Stimulated activated memory B cell treated with anti-CD40 and anti-IgM and Interleukin-4, amounts not matched to agents 10 μg/mL and 1 μg/mL and 100 μg/mL, for 72 hours (primary cell): ENCODE results near the gene SLC39A9.
"Not testable (repeated sequence)": the region's sequence is repeated elsewhere in the genome, so short reads cannot be mapped to it uniquely, and the experiment has no call there.

Source experiments
- ATAC-seq: fragments of 150-1000 bp; cut with Tn5 transposase; 2 replicates; pipeline ENCODE4 v1.10.0; 2021
- H3K27ac Mint-ChIP-seq: one replicate; pipeline ENCODE4 v1.8.0; 2022; ENCODE audit warnings: mild to moderate bottlenecking, mixed read lengths
- H3K27me3 Mint-ChIP-seq: one replicate; pipeline ENCODE4 v1.8.0; 2022; ENCODE audit warnings: mixed read lengths
- H3K36me3 Mint-ChIP-seq: one replicate; pipeline ENCODE4 v1.8.0; 2022; ENCODE audit warnings: mixed read lengths
- H3K4me1 Mint-ChIP-seq: one replicate; pipeline ENCODE4 v1.8.0; 2022; ENCODE audit warnings: mixed read lengths
- H3K4me3 Mint-ChIP-seq: one replicate; pipeline ENCODE4 v1.8.0; 2022; ENCODE audit warnings: mild to moderate bottlenecking, moderate library complexity, mixed read lengths
- H3K9me3 Mint-ChIP-seq: one replicate; pipeline ENCODE4 v1.8.0; 2022; ENCODE audit warnings: mixed read lengths

SLC39A9 gene

DNA sequence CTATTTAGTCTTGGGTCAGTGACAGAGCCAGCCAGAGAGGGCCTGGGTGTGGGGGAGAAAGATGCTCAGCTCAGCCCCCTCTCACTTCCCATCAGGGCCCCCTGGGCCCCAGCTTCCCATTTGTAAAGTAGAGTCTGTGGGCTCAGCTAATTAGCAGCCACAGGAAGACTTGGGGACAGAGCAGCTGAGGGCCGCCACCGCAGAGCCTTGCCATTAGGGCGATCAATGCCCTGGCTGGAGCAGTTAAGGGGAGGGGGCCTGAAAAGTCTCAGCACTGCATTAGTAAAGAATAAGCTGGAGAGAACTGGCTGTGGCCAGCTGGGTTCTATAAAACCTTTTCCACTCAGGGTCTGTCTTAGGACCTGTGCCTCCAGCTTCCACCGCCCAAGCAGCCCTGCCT lies 88.7 kb downstream of the SLC39A9 start:
- Mint-ChIP-seq H3K4me1 (peaks cover 18% of the 10 kb centered on the region), H3K27ac (no peak overlapping the region), H3K9me3 (no peaks in the 10 kb centered on the region), H3K36me3 (no peaks in the 10 kb centered on the region), H3K4me3 (no peak overlapping the region), H3K27me3 (peaks cover 60% of the 10 kb centered on the region)
- no peak for ATAC-seq

DNA sequence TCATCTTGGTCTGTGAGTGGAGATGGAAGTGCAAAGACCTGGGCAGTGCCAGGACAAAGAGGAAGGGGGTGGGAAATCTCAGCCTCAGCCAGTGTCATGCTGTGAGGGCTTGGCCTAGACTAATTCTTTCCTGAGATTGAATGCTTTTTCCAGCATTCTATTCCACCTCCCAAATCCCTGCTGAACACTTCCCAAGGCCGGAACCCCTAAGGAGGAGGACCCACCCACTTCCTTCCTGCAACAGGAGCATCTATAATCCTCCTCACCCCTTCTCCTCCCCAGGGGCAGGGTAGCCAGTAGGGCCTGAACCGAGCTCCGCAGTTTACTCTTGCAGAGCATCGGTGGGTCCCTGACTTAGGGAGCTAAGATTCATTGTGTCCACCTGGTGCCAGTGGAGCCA lies 89.3 kb downstream of the SLC39A9 start:
- Mint-ChIP-seq H3K9me3 (no peaks in the 10 kb centered on the region), H3K27me3 (peaks cover 55% of the 10 kb centered on the region), H3K36me3 (no peaks in the 10 kb centered on the region), H3K27ac (no peak overlapping the region), H3K4me3 (no peak overlapping the region), H3K4me1 (peaks cover 12% of the 10 kb centered on the region)
- ATAC-seq, result no peak

DNA sequence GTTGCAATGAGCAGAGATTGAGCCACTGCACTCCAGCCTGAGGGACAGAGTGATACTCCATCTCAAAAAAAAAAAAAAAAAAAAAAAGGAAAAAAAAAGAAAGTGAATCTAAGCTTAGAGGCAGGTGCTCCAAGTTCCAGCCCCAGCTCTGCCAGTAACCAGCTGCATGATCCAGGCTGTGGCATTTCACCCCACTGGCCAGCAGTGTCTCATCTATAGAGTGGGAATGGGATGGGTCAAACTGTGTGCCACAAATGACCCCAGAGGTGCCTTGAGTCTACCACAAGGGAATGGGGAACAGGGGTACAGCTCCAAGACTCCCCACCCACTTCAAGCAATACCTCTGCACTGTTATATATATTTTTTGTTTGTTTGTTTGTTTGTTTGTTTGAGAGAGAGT lies 91.0 kb downstream of the SLC39A9 start:
- H3K4me1 Mint-ChIP-seq, result no peaks in the 10 kb centered on the region
- no peak overlapping the region for H3K27ac Mint-ChIP-seq
- no peaks in the 10 kb centered on the region for H3K36me3 Mint-ChIP-seq
- no peak overlapping the region for H3K4me3 Mint-ChIP-seq
- no peak for ATAC-seq
- no peaks in the 10 kb centered on the region for H3K9me3 Mint-ChIP-seq
- H3K27me3 Mint-ChIP-seq, result peaks cover 52% of the 10 kb centered on the region

DNA sequence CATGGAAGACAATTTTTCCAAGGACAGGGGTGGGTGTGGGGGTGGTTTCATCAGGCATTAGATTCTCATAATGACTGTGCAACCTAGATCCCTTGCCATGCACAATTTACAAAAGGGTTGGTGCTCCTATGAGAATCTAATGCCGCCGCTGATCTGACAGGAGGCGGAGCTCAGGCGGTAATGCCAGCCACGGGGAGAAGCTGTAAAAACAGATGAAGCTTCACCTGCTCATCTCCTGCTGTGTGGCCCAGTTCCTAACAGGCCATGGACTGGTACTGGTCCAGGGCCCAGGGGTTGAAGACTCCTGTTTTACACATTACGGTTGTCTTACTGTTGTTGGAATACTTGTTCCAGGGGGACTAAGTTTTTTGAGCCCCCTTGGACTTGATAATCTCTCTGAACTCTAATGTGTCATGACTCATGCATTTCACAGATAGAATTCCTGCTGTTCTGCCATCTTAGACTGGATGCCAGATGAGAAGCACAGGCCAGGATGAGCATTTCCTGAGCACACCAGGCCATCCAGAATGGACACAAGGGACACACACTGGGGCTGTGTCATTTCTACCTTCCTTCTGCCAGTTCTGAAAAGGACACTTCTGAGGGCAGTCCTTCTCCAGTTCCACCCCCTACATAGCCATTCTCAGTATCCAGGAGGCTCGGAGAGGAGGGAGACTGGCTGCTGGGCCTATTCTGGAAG lies 91.9 kb downstream of the SLC39A9 start:
- Mint-ChIP-seq H3K9me3 (no peaks in the 10 kb centered on the region), H3K4me1 (no peaks in the 10 kb centered on the region)
- ATAC-seq, result no peak

DNA sequence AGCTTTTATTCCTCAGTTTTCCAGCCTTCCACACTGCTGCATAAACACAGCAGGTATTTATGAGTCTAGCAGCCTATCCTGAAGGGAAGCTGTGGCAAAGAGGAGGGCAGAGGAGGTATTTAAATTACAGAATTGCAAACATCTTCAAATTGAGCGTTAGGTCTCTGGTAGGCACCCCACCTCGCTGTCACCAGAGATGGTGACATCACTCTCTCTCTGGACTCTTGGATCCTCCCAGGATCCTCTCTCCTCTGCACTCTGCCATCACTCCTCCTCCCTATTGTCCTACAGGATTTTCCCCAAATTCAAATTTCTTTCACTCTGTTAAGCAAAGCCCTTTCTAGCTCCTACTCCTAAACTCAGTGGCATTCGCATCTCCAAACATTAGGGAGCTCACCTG lies 92.7 kb downstream of the SLC39A9 start:
- Mint-ChIP-seq H3K4me1 (no peaks in the 10 kb centered on the region), H3K27ac (no peak overlapping the region), H3K27me3 (peaks cover 52% of the 10 kb centered on the region), H3K4me3 (no peak overlapping the region), H3K9me3 (no peaks in the 10 kb centered on the region), H3K36me3 (no peaks in the 10 kb centered on the region)
- no peak for ATAC-seq

More for the DNA sequence above, 91.9 kb downstream of the SLC39A9 start:
- no peaks in the 10 kb centered on the region for H3K36me3 Mint-ChIP-seq
- H3K27ac Mint-ChIP-seq, result no peak overlapping the region
- no peak overlapping the region for H3K4me3 Mint-ChIP-seq
- H3K27me3 Mint-ChIP-seq, result peaks cover 54% of the 10 kb centered on the region

DNA sequence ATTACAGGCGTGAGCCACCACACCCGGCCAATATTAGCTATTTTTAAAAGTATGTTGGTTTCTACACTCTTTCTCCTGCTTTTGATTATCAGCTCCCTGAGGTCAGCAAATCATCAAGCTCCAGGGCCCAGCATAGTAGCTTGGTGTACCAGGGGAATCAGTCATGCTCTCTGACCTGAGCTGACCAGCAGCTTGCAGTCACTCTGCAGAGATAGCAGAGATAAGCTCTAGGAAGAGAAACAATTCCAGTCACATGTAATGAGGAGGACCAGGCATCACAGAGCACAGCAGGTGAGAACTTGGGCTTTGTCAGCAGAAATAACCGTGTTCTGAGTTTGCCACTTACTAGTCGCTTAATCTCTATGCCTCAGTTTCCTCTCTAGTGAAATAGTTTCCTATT lies 94.5 kb downstream of the SLC39A9 start:
- H3K9me3 Mint-ChIP-seq, result no peaks in the 10 kb centered on the region
- H3K4me1 Mint-ChIP-seq, result no peaks in the 10 kb centered on the region
- no peak overlapping the region for H3K27ac Mint-ChIP-seq
- peaks cover 45% of the 10 kb centered on the region for H3K27me3 Mint-ChIP-seq
- H3K36me3 Mint-ChIP-seq, result no peaks in the 10 kb centered on the region
- H3K4me3 Mint-ChIP-seq, result no peak overlapping the region
- no peak for ATAC-seq

DNA sequence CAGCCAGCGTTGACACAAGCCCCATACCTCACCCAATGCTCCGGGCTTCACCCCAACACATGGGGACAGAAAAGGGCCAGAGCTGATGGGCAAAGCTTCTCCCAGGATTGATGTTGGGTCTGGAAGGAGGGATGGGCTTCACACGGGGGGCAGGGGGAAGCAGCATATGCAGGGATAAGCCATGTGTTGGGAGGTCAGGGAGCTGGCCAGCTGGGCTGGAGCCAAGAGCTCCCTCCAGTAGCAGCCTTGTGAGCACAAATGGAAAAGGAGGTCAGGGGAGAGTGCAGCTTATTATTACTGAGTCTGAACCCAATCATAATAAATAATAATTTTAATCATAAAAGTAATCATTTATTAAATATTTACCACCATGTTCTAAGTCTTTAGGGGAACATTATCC lies 95.3 kb downstream of the SLC39A9 start:
- Mint-ChIP-seq H3K27me3 (peaks cover 38% of the 10 kb centered on the region), H3K4me1 (no peaks in the 10 kb centered on the region)

DNA sequence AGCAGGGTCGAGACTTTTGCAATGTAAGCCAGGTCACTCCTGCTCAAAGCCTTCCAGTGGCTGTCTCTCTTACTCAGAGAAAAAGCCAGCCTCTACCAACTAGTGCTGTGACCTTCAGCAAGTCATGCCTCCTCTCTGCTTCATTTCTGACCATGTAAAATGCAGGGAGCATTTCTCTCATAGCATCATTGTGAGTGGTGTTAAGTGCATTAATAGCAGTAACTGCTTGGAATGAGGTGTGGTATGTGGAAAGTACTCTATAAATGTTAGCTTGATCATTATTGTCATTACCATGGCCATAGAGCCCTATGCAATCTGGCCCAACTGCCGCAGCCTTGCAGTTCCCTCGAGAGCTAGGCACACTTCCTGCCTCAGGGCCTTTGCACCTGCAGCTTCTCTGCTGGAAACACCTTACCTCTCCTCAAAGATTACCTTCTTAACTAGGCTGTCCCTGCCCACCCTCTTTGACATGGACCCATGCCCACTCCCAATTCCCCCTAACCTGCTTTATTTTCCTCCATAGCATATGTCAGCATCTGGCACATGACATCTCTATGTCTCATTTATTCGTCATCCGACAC lies 96.9 kb downstream of the SLC39A9 start:
- Mint-ChIP-seq H3K27me3 (peaks cover 41% of the 10 kb centered on the region), H3K27ac (no peak overlapping the region), H3K9me3 (no peaks in the 10 kb centered on the region), H3K4me1 (no peaks in the 10 kb centered on the region), H3K36me3 (no peaks in the 10 kb centered on the region), H3K4me3 (no peak overlapping the region)
- no peak for ATAC-seq

More for the DNA sequence above, 95.3 kb downstream of the SLC39A9 start:
- ATAC-seq, result no peak
- no peak overlapping the region for H3K4me3 Mint-ChIP-seq
- H3K36me3 Mint-ChIP-seq, result no peaks in the 10 kb centered on the region
- no peaks in the 10 kb centered on the region for H3K9me3 Mint-ChIP-seq
- no peak overlapping the region for H3K27ac Mint-ChIP-seq

DNA sequence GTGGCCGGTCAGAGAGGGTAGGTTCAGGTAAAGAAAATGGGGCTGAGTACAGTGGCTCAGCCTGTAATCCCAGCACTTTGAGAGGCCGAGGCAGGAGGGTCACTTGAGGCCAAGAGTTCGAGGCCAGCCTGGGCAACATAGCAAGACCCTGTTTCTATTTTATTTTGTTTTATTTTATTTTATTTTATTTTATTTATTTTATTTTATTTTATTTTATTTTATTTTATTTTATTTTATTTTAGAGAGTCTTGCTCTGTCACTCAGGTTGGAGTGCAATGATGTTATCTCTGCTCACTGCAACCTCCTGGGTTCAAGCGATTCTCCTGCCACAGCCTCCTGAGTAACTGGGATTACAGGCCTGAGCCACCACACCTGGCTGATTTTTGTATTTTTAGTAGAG lies 99.4 kb downstream of the SLC39A9 start:
- H3K4me1 Mint-ChIP-seq, H3K36me3 Mint-ChIP-seq, ATAC-seq, H3K27ac Mint-ChIP-seq, H3K9me3 Mint-ChIP-seq, H3K4me3 Mint-ChIP-seq: not testable (repeated sequence)
- H3K27me3 Mint-ChIP-seq, result peaks cover 63% of the 10 kb centered on the region

DNA sequence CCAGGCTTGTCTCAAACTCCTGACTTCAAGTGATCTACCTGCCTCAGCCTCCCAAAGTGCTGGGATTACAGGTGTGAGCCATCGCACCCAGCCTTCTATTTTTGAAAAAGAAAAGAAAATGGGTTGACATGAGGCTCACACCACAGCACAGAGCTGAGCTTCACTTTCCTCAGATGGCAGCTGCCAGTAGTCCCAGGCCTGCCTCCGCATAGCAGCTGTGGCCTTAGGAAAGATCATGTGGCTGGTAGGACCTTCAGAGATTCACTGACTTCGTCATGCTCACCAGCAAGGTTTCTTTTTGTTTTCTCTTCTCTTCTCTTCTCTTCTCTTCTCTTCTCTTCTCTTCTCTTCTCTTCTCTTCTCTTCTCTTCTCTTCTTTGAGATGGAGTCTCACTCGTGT lies 99.8 kb downstream of the SLC39A9 start:
- not testable (repeated sequence) for H3K27ac Mint-ChIP-seq, H3K4me3 Mint-ChIP-seq, H3K4me1 Mint-ChIP-seq, ATAC-seq, H3K36me3 Mint-ChIP-seq, H3K9me3 Mint-ChIP-seq
- peaks cover 64% of the 10 kb centered on the region for H3K27me3 Mint-ChIP-seq

DNA sequence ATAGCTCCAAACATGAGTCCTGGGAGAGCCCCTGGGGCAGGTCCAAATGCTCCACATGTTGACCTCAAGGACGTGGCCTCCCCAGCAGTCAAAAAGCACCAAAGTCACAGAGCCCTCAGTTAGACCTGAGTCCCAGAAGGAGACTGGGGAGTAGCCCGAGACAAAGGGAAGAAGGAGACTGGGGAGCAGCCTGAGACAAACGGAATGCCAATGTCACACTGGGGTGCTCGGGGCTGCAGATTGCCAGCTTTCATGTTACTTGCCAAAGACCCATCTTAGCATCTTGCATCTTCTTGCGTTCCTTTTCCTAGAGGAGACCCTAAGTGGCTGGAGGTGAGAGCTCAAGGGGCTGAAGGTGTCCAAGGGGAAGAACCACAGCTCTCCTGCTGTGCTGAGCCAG lies 100.9 kb downstream of the SLC39A9 start:
- H3K4me1 Mint-ChIP-seq, result no peaks in the 10 kb centered on the region
- no peaks in the 10 kb centered on the region for H3K9me3 Mint-ChIP-seq
- no peaks in the 10 kb centered on the region for H3K36me3 Mint-ChIP-seq
- no peak for ATAC-seq
- peaks cover 52% of the 10 kb centered on the region for H3K27me3 Mint-ChIP-seq
- no peak overlapping the region for H3K4me3 Mint-ChIP-seq
- H3K27ac Mint-ChIP-seq, result no peak overlapping the region

DNA sequence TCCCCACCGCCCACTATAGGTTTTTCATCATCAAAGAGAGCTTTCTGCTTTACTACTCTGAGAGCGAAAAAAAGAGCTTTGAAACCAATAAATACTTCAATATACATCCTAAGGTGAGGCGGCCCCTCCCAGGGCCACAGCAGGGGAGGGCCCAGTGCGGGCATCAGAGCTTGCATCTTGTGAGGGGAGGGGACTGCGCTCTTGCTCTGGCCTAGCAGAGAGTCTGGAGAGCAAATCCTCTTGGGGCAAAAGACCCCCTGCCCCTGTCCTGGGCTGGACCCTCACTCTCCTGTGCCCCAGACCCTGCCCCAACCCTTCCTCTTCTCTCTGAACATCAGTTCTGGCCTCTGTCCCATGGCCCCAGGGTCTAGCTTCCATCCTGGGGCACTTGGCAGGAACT lies 101.6 kb downstream of the SLC39A9 start:
- no peaks in the 10 kb centered on the region for H3K4me1 Mint-ChIP-seq
- no peaks in the 10 kb centered on the region for H3K36me3 Mint-ChIP-seq
- H3K9me3 Mint-ChIP-seq, result no peaks in the 10 kb centered on the region
- H3K4me3 Mint-ChIP-seq, result no peak overlapping the region
- peaks cover 47% of the 10 kb centered on the region for H3K27me3 Mint-ChIP-seq
- ATAC-seq, result peak; percentile 17
- no peak overlapping the region for H3K27ac Mint-ChIP-seq

DNA sequence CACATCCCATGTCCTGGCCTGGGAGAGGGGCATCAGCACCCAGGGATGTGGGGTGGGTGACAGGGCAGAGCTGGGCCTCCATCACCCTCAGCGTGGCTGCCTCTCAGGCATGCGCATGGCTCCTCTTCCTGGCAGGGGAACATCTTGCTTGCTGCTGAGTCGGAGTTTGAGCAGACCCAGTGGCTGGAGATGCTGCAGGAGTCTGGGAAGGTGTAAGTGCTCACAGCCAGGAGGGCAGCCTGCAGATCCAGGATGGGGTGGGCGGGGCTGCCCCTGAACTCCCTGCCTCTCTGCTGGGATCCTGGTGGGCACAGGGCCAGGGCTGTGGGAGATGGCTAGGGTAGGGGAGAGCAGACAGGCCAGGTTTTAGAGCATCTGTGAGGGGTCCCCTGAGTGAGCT lies 102.2 kb downstream of the SLC39A9 start:
- H3K4me3 Mint-ChIP-seq, result no peak overlapping the region
- peaks cover 40% of the 10 kb centered on the region for H3K27me3 Mint-ChIP-seq
- no peaks in the 10 kb centered on the region for H3K9me3 Mint-ChIP-seq
- no peak overlapping the region for H3K27ac Mint-ChIP-seq
- H3K4me1 Mint-ChIP-seq, result no peaks in the 10 kb centered on the region
- no peaks in the 10 kb centered on the region for H3K36me3 Mint-ChIP-seq
- no peak for ATAC-seq

DNA sequence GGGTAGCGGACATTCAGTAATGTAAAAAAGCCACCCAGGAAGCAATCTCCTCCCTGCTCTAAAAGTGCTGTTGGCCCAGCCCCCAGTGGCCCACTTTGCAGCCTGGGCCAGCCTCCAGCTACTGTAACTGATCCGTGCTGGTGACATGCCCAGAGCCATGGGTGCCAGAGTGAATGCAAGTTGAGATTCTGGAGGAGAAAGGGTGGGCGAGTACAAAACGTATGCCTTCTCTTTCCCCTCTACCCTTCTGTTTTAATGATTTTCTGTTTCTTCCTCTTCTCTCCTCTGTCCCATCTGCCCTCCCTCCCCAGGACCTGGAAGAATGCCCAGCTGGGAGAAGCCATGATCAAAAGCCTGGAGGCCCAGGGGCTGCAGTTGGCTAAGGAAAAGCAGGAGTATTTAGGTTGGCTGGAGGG lies 102.9 kb downstream of the SLC39A9 start:
- Mint-ChIP-seq H3K4me1 (no peaks in the 10 kb centered on the region), H3K4me3 (no peak overlapping the region), H3K27ac (no peak overlapping the region), H3K36me3 (no peaks in the 10 kb centered on the region), H3K9me3 (no peaks in the 10 kb centered on the region), H3K27me3 (peaks cover 37% of the 10 kb centered on the region)
- ATAC-seq, result no peak

DNA sequence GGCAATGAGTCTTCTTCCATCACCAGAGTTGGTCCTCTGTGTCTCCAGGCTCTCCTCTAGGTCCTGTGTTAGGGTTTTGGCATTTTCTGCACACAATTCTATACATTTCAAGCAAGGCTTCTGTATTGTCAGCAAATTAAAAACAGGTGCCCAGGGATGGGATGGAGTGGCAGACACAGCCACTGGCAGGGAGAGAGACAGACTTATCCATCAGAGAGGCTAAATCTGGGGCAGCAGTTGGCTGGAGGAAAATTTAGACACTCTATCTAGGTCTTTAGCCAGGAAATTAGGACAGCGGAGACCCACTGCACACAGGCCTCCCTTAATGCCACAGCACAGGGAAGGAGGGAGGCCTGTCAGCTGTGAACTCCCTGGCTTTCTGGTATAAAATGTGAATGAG lies 106.3 kb downstream of the SLC39A9 start:
- H3K27ac Mint-ChIP-seq, result no peak overlapping the region
- ATAC-seq, result no peak

More for the DNA sequence above, 106.3 kb downstream of the SLC39A9 start:
- no peaks in the 10 kb centered on the region for H3K36me3 Mint-ChIP-seq
- no peaks in the 10 kb centered on the region for H3K9me3 Mint-ChIP-seq
- H3K4me1 Mint-ChIP-seq, result no peaks in the 10 kb centered on the region
- no peak overlapping the region for H3K4me3 Mint-ChIP-seq
- H3K27me3 Mint-ChIP-seq, result peaks cover 28% of the 10 kb centered on the region
